NCI-H2029 (cell line): ENCODE measurements around the gene LRP11.
"Not testable (repeated sequence)": the region's sequence is repeated elsewhere in the genome, so short reads cannot be mapped to it uniquely, and the experiment has no call there.

Experiments
- DNase-seq: peaks from one replicate; lab custom pipeline; 2025; lab: John Stamatoyannopoulos, UW

The LRP11 gene

GRCh38 chr6:149869275-149869892, 5.2 kb upstream of the LRP11 start:
- no peak for DNase-seq

GRCh38 chr6:149867876-149868640, 3.9 kb upstream of the LRP11 start:
- no peak for DNase-seq

GRCh38 chr6:149864578-149865535, 698 bp upstream of the LRP11 start:
- no peak for DNase-seq

GRCh38 chr6:149862922-149863697, 1.0 kb downstream of the LRP11 start:
- DNase-seq, result no peak

- not testable (repeated sequence) for DNase-seq
Observed at GRCh38 chr6:149862424-149862738, 1.8 kb downstream of the LRP11 start.

- no peak for DNase-seq
Observed at GRCh38 chr6:149861603-149862423, 2.3 kb downstream of the LRP11 start.

GRCh38 chr6:149860834-149861602, 3.1 kb downstream of the LRP11 start:
- DNase-seq, result no peak

- DNase-seq, result no peak
Observed at GRCh38 chr6:149860513-149860833, 3.7 kb downstream of the LRP11 start.

GRCh38 chr6:149859938-149860337, 4.2 kb downstream of the LRP11 start:
- DNase-seq, result no peak

GRCh38 chr6:149859368-149859767, 4.8 kb downstream of the LRP11 start:
- DNase-seq, result no peak

- no peak for DNase-seq
Observed at GRCh38 chr6:149857541-149857940, 6.6 kb downstream of the LRP11 start.

- no peak for DNase-seq
Observed at GRCh38 chr6:149856256-149856994, 7.7 kb downstream of the LRP11 start.

GRCh38 chr6:149855741-149856140, 8.4 kb downstream of the LRP11 start:
- DNase-seq, result no peak

- DNase-seq, result no peak
Observed at GRCh38 chr6:149855040-149855654, 9.0 kb downstream of the LRP11 start.

- no peak for DNase-seq
Observed at GRCh38 chr6:149854532-149854931, 9.6 kb downstream of the LRP11 start.

- DNase-seq, result not testable (repeated sequence)
Observed at GRCh38 chr6:149854017-149854416, 10.1 kb downstream of the LRP11 start.

- DNase-seq, result no peak
Observed at GRCh38 chr6:149852881-149853280, 11.3 kb downstream of the LRP11 start.

GRCh38 chr6:149852180-149852579, 12.0 kb downstream of the LRP11 start:
- peak; percentile 67 for DNase-seq

- no peak for DNase-seq
Observed at GRCh38 chr6:149851461-149852110, 12.6 kb downstream of the LRP11 start.
